ENCODE data around the gene HAP1.
"Not testable (repeated sequence)": the region's sequence is repeated elsewhere in the genome, so short reads cannot be mapped to it uniquely, and the experiment has no call there.

DNA sequence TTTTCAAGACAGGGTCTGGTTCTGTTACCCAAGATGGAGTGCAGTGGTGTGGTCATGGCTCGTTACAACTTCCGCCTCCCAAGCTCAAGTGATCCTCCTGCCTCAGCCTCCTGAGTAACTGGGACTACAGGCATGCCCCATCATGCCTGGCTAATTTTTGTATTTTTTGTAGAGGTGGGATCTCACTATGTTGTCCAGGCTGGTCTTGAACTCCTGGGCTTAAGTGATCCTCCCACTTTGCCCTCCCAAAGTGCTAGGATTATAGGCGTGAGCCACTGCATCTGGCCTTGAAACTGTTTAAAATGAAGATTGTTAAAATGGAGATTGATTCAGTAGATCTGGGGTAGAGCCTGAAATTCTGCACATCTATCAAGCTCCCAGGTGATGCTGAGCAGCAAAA lies 33.6 kb downstream of the HAP1 start:
- TF ChIP-seq, protein P1, sequence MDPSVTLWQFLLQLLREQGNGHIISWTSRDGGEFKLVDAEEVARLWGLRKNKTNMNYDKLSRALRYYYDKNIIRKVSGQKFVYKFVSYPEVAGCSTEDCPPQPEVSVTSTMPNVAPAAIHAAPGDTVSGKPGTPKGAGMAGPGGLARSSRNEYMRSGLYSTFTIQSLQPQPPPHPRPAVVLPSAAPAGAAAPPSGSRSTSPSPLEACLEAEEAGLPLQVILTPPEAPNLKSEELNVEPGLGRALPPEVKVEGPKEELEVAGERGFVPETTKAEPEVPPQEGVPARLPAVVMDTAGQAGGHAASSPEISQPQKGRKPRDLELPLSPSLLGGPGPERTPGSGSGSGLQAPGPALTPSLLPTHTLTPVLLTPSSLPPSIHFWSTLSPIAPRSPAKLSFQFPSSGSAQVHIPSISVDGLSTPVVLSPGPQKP (IDR thresholded peaks at IDR 0.05; ENCODE audit: low read depth, low read length): not testable (repeated sequence)
- TF ChIP-seq, protein P2, sequence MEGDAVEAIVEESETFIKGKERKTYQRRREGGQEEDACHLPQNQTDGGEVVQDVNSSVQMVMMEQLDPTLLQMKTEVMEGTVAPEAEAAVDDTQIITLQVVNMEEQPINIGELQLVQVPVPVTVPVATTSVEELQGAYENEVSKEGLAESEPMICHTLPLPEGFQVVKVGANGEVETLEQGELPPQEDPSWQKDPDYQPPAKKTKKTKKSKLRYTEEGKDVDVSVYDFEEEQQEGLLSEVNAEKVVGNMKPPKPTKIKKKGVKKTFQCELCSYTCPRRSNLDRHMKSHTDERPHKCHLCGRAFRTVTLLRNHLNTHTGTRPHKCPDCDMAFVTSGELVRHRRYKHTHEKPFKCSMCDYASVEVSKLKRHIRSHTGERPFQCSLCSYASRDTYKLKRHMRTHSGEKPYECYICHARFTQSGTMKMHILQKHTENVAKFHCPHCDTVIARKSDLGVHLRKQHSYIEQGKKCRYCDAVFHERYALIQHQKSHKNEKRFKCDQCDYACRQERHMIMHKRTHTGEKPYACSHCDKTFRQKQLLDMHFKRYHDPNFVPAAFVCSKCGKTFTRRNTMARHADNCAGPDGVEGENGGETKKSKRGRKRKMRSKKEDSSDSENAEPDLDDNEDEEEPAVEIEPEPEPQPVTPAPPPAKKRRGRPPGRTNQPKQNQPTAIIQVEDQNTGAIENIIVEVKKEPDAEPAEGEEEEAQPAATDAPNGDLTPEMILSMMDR (IDR thresholded peaks at IDR 0.05): not testable (repeated sequence)
- not testable (repeated sequence) for TF ChIP-seq POLR2A (IDR thresholded peaks at IDR 0.05; ENCODE audit: low read length); EP300 (IDR thresholded peaks at IDR 0.05)
